GM23248 (cell line): ENCODE data around the gene DIP2C.

Experiments
- EZH2 ChIP-seq: fragments of 200-600 bp; sonication (generic); IDR thresholded peaks from 2 replicates; pipeline ENCODE4 v1.6.1; 2018; ENCODE audit warnings: antibody characterized with exemption, mild to moderate bottlenecking; ENCODE audit not compliant: insufficient read depth, poor library complexity, severe bottlenecking
- EZH2phosphoT487 ChIP-seq: fragments of 200-600 bp; sonication (generic); IDR thresholded peaks from 2 replicates; pipeline ENCODE4 v1.6.1; 2018; ENCODE audit warnings: antibody characterized with exemption, moderate library complexity, mild to moderate bottlenecking, low read depth; ENCODE audit not compliant: insufficient read depth

GRCh38 chr10:609868-610545, 79.5 kb downstream of the DIP2C start:
- TF ChIP-seq EZH2 (no peak), EZH2phosphoT487 (no peak)
